ENCODE results near the gene CENPF.
"Not testable (repeated sequence)": the region's sequence is repeated elsewhere in the genome, so short reads cannot be mapped to it uniquely, and the experiment has no call there.

DNA sequence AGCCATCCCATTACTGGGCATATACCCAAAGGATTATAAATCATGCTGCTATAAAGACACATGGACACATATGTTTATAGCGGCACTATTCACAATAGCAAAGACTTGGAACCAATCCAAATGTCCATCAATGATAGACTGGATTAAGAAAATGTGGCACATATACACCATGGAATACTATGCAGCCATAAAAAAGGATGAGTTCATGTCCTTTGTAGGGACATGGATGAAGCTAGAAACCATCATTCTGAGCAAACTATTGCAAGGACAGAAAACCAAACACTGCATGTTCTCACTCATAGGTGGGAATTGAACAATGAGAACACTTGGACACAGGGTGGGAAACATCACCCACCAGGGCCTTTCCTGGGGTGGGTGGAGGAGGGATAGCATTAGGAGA lies 72.5 kb downstream of the CENPF start:
- TF ChIP-seq, protein P1, sequence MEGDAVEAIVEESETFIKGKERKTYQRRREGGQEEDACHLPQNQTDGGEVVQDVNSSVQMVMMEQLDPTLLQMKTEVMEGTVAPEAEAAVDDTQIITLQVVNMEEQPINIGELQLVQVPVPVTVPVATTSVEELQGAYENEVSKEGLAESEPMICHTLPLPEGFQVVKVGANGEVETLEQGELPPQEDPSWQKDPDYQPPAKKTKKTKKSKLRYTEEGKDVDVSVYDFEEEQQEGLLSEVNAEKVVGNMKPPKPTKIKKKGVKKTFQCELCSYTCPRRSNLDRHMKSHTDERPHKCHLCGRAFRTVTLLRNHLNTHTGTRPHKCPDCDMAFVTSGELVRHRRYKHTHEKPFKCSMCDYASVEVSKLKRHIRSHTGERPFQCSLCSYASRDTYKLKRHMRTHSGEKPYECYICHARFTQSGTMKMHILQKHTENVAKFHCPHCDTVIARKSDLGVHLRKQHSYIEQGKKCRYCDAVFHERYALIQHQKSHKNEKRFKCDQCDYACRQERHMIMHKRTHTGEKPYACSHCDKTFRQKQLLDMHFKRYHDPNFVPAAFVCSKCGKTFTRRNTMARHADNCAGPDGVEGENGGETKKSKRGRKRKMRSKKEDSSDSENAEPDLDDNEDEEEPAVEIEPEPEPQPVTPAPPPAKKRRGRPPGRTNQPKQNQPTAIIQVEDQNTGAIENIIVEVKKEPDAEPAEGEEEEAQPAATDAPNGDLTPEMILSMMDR (CRISPR knock-in tag; IDR thresholded peaks at IDR 0.05), result not testable (repeated sequence)
- TF ChIP-seq ZFX (CRISPR knock-in tag; IDR thresholded peaks at IDR 0.05; ENCODE audit: low read depth); BRD4 (CRISPR knock-in tag; IDR thresholded peaks at IDR 0.05): not testable (repeated sequence)
- TF ChIP-seq, protein P2, sequence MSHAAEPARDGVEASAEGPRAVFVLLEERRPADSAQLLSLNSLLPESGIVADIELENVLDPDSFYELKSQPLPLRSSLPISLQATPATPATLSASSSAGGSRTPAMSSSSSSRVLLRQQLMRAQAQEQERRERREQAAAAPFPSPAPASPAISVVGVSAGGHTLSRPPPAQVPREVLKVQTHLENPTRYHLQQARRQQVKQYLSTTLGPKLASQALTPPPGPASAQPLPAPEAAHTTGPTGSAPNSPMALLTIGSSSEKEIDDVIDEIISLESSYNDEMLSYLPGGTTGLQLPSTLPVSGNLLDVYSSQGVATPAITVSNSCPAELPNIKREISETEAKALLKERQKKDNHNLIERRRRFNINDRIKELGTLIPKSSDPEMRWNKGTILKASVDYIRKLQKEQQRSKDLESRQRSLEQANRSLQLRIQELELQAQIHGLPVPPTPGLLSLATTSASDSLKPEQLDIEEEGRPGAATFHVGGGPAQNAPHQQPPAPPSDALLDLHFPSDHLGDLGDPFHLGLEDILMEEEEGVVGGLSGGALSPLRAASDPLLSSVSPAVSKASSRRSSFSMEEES (CRISPR knock-in tag; IDR thresholded peaks at IDR 0.05), result not testable (repeated sequence)
